SU-DHL-6 (cell line): Measurements from ENCODE around the gene EPSTI1.

Experiments
- EZH2phosphoT487 ChIP-seq: fragments of 200-600 bp; sonication (generic), shearing (Covaris generic); conservative IDR thresholded peaks from 2 replicates; pipeline ENCODE4 v1.6.1; 2018; ENCODE audit warnings: mild to moderate bottlenecking, antibody characterized with exemption, low read length, moderate library complexity, mixed read lengths
- TF ChIP-seq, protein P1 (sequence below): fragments of 200-600 bp; sonication (generic); IDR thresholded peaks from one replicate; pipeline ENCODE4 v1.5.1; 2017; ENCODE audit warnings: antibody characterized with exemption, mild to moderate bottlenecking, low read length, moderate library complexity; ENCODE audit not compliant: insufficient read depth, poor library complexity, severe bottlenecking

GRCh38 chr13:42847891-42848663, 144.0 kb downstream of the EPSTI1 start:
- TF ChIP-seq, protein P1, sequence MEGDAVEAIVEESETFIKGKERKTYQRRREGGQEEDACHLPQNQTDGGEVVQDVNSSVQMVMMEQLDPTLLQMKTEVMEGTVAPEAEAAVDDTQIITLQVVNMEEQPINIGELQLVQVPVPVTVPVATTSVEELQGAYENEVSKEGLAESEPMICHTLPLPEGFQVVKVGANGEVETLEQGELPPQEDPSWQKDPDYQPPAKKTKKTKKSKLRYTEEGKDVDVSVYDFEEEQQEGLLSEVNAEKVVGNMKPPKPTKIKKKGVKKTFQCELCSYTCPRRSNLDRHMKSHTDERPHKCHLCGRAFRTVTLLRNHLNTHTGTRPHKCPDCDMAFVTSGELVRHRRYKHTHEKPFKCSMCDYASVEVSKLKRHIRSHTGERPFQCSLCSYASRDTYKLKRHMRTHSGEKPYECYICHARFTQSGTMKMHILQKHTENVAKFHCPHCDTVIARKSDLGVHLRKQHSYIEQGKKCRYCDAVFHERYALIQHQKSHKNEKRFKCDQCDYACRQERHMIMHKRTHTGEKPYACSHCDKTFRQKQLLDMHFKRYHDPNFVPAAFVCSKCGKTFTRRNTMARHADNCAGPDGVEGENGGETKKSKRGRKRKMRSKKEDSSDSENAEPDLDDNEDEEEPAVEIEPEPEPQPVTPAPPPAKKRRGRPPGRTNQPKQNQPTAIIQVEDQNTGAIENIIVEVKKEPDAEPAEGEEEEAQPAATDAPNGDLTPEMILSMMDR, result no peak
- no peak for TF ChIP-seq EZH2phosphoT487
